Activated CD8-positive, alpha-beta memory T cell treated with anti-CD3 and anti-CD28 coated beads for 48 hours (primary cell): ENCODE data around the gene PPP1R14D.
A peak's percentile ranks its signal among the peaks of the same experiment; 100 is the strongest.
"Not testable (repeated sequence)": the region's sequence is repeated elsewhere in the genome, so short reads cannot be mapped to it uniquely, and the experiment has no call there.

Source experiments
- DNase-seq, 3 experiments: peaks; one replicate each; pipeline ENCODE4 v3.0.0-alpha.2; 2020; ENCODE audit warnings: low read depth in 2 of 3, low spot score in 2 of 3

The PPP1R14D gene, protein sequence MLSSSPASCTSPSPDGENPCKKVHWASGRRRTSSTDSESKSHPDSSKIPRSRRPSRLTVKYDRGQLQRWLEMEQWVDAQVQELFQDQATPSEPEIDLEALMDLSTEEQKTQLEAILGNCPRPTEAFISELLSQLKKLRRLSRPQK

DNA sequence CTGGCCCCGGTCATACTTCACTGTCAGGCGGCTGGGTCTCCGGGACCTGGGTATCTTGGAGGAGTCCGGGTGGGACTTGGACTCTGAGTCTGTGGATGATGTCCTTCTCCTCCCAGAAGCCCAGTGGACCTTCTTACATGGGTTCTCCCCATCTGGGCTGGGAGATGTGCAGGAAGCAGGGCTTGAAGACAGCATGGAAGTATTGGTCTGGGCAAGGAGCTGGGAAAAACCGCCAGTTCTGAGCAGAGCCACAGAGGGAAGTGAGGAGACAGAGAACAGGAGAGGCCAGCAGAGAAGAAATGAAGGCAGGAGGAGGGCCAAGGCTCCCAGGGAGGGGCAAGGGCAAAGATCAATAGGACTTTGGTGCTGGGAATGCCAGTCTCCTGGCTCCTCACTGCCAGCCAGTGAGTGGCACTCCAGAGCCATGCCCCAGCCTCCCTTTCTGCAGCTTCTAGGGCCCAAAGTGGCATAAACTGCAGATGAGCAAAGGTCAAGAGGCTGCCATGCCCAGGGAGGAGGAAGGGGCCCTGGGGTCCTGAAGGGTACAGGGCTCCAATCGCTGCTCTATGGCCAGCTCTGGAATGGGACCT is at the start of gene PPP1R14D:
PPP1R14D (minus strand) TSS at position 262 of the 590 bp plus-strand sequence; CDS start at position 195, 67 bp downstream.
- DNase-seq = no peak

DNA sequence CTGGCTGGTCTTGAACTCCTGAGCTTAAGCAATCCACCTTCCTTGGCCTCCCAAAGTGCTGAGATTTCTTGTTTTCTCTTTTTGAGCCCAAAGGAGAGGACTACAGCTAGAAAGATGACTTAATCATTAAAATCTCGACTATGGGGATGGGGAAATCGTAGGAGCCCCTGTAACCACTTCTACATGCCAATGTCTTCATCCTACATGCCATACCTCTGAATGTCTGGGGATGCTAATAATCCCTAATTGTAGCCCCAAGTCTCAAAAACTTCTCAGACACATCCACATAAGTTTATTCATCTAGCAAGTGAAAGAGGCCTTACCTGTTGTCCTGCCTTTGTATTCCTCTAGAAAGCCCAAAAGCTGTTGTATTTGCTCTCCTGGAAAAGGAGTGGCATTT is 49.2 kb upstream of the PPP1R14D start:
- no peak for DNase-seq

DNA sequence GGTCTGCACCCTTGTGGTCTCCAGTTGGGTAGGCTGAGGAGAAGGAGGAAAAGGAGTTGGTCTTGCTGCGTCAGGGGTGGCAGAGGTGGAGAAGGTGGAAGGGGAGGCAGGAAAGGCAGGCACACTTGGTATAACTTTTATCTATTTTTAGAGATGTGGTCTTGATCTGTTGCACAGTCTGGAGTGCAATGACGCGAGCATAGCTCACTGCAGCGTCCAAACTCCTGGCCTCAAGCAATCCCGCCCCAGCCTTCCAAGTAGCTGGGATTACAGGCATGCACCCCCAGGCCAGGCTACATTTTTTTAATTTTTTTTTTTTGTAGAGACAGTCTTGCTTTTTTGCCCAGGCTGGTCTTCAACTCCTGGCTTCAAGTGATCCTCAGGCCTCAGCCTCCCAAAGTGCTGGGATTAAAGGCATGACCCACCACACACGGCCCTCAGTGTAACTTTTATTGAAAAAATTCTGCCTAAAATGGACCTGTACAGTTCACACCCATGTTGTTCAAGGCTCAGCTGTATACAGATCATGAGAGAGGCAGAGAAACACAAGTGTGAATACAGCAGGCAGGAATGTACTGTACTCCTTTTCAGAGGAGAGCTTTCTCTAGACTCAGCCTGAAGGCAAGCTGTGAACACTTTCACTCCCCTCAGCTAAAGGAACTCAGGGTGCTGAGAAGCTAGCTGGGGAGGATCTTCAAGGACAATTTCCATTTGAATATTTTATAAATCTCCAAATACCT is 47.7 kb upstream of the PPP1R14D start:
- no peak for DNase-seq

DNA sequence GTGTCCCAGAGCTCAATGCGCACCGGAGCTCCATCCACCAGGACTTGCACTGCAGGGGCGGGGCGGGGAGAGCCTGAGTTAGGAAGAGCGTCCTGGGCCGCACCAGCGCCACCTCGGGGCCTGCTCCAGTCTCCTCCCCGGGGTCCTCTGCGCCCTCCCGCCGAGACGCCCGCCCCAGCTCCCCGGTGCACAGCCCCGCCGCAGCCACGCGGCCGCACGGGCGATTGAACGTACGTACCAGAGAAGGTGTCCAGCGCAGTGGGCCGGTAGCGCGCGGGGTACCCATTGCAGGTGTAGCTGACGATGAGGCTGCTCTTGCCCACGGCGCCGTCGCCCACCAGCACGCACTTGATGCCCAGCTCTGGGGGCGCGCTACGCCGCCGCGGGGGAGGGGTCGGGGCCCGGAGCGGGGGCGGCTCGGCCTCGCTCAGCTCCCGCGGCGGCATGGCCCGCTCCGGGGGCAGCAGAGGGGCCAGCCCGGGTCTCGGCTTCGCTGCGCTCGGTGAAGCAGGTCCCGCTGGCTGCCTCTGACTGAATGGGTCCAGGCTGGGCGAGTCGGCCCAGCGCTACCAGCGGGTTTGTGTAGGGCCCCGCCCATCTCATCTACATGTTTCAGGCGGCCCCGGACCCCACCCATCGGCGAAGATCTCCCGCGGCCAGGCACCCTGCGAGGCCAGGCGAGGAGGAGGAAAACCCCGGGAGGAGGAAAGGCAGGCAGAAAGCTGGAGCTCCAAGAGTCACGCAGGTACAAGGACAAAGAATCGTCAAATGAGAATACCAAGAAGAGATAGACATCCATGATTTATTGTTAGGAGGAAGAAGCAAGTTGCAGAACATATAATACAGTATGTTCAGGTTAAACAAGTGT is 45.4 kb upstream of the PPP1R14D start, which contains the start of gene RHOV:
RHOV (minus strand) TSS at position 541 of the 868 bp plus-strand sequence; CDS start at position 446, 95 bp downstream.
- DNase-seq = no peak

DNA sequence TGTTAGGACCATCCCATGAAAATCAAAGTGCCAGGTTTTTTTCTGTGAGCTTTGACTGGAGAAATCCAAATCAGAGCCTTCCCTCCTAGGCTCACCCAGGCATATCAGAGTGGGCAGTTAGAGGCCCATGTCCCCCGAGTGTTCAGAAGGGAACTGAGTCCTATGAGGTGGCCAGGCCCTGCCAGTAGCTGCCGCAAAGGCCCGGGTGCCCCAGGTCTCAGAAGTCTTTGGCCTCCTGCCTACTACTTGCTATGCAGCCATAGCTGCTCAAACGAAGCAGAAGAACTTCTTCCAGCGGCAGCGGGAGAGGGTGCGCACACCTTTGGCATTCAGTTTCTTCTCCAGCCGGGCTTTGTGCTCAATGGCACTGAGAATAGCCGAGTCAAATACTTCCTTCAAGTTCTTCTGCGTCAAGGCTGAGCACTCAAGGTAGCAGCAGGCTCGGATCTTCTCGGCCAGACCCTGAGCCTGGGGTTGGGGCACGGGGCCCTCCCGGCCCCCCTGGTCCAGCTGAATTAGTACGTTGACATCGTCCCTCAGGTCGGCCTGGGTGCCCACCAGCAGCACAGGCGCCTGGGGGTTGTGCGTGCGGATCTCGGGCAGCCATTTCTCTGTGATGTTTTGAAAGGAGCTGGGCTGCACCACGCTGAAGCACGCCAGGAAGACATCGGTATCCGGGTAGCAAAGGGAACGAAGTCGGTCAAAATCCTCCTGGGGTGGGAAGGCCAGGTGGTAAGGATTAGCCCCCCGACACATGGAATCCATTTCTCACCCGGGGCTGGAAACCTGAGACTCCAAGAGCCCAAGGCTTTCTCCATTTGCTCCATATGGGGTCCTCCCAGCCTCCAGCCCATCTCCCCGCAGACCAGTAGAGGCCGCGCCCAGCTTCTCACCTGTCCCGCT is 44.5 kb upstream of the PPP1R14D start:
- DNase-seq = no peak

DNA sequence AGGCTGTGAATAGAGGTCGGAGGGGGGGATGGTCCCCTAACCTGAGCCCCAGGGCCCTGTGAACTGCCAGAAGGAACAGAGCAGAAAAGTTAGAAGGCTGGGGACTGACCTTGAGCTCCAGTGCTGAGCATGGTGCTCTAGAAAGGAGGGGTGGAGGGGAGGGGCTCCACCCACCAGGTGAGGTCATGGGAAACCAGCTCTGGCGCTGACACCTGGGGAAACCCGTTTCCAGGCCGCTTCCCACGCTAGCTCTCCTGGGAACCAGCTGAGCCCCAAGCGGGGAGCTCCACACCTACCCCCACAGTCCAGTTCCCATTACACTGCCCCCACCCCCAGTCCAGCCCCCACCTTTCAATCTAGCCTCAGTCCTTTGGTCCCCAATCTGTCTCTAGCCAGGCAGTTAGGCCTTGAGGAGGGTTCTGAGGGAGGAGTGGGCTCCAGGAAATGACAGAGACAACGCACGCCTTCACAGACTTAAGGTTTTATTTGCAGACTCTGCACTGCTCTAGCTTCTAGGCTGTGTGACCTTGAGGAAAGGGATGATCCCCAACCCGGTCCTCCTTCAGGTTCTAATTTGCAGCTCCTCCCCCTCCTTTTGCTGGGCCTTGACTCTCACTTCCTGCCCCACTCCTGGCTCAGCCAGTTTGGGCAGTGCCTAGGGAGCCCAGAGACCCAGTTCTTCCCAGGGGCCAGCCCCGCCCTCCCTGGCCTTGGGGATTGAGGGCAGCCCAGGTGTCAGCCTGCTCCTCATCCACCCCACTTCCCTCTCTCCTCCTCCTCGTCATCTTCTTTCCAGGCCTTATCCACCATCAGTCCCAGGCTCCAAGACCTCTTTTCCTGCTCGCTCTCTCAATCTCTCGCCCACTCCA is 43.5 kb upstream of the PPP1R14D start:
- no peak for DNase-seq

DNA sequence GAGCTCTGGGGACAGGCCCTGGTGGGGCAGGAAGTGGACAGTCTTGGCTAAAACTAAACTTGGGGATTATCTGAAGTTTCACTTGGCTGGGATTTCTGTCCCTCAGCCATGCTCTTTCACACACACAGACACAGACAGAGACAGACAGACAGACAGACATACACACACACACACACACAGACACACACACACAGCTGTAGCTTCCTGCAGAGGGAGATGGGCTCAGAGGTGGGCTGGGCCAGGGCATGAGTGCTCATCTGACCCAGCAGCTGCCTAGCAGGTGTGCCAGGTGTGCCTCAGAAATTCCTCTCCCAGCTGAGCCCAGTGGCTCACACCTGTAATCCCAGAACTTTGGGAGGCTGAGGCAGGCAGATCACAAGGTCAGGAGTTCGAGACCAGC is 42.2 kb upstream of the PPP1R14D start:
- DNase-seq = no peak

DNA sequence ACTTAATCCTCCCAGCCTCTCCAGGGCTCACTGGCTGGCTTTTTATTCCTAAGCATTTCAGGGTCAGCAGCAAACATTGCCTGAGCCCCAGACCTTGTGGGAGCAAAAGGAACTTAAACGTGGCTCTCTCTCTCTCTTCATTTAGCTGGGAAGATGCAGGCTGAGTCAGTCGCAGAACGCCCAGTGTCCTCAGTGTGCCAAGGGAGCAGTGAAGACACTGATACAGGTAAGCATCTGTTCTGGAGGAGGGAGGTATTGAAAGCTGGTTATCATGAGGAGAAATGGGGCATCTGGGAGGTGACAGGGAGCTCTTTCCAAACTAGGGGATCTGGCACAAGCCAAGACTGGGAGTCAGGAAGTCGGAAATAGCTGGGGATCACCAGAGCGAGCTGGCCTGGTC is 41.2 kb upstream of the PPP1R14D start:
- DNase-seq = no peak

DNA sequence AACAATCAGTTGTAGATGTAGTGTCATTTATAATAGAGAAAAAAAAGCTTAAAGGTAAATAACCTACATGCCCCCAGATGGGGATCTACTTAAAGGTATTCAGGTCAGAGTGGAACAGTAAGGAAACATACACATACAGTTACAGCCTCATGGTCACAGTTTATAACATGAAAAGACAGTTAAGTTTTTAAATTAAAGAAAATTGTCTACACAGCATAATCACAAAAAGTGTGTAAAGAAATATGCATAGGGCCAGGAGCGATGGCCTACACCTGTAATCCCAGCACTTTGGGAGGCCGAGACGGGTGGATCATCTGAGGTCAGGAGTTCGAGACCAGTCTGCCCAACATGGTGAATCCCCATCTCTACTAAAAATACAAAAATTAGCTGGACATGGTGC is 38.7 kb upstream of the PPP1R14D start:
- DNase-seq = no peak

DNA sequence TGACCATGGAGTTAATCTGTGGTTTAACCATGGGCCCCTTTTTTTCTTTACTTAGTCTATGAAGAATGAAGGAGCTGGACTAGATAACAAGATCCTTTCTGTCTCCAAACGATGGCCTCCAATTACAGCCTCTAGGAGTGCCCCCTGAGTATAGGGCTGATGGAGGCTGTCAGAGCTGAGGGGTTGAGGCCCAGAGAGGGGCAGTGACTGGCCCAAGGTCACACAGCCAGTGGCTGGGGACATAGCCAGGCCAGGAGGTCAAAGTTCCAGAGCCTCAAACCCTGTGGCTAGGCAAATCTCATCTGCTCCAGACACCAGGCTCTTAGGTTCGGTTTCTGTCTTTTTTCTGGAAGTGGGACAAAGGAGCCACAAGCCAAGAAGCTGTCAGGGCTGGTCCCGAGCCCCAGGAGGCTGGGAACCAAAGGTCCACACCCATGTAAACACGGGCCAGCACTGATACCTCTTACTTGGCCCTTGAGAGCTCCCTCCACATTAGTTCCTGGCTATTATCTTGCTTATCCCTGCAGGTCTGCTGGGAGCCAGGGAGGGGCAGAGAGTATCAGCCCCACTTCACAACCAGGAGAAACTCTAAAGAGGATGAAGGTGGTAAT is 35.3 kb upstream of the PPP1R14D start:
- no peak for DNase-seq

DNA sequence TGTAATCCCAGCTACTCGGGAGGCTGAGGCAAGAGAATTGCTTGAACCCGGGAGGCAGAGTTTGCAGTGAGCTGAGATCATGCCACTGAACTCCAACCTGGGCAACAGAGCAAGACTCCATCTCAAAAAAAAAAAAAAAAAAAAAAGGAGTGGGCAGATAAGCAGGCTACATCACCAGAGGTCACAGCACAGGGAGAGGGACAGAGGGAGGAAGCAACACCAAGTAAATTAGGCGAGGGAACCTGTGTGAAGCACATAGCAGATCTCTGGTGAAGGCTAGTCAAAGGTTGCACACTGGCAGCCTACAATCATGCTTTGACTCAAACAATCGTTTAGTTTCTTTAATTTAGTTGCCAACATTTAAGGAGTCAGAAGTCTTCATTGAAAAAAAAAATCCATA is 32.6 kb upstream of the PPP1R14D start:
- not testable (repeated sequence) for DNase-seq

DNA sequence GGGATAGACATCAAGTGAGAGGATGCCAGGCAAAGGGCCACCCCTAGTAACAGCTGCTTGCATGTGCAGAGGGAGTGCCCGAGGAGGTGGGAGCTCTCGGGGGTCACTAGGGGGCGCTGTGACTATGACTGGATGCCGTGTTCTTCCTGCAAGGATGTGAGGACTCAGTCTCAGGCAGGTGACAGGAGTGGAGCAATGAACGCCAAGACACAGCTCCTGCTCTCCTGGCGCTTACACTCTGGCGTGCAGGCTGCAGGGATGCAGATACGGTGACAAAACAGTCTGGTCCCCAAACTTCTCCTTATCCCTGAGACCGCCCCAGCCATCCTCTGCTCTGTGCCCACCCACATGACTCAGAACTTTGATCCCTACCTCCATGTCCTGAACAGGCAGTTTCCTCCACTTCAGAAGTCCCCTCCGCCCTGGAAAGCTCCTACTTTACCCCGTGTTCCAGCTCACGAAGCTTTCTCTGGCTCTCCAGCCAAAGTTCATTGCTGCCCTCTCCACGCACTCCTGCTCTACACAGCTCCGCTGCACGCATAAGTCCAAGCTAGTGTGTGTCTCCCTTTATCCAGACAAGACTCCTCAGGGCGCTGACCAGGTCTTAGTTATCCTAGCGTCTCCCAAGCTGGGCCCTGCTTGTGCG is 30.8 kb upstream of the PPP1R14D start:
- DNase-seq = peak; percentile 54 to 95 (median 87)

DNA sequence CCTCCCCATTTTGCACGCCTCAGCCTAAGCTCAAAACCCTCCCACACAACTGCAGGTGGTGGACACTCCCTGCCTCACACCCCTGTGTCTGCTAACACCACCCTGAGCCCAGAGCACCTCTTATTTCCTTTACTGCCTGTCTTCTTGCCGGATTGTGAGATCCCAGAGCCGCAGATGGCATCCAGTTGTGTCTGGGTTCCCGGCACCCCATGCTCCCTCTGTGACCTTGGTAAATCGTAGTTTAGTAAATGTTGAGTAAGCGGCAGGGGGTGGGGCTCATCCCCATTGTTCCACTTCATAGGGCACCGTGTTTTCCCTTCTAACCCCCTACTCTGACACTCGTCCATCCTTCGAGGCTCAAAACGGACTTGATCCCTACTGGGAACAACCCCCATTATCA is 30.2 kb upstream of the PPP1R14D start:
- DNase-seq = no peak

DNA sequence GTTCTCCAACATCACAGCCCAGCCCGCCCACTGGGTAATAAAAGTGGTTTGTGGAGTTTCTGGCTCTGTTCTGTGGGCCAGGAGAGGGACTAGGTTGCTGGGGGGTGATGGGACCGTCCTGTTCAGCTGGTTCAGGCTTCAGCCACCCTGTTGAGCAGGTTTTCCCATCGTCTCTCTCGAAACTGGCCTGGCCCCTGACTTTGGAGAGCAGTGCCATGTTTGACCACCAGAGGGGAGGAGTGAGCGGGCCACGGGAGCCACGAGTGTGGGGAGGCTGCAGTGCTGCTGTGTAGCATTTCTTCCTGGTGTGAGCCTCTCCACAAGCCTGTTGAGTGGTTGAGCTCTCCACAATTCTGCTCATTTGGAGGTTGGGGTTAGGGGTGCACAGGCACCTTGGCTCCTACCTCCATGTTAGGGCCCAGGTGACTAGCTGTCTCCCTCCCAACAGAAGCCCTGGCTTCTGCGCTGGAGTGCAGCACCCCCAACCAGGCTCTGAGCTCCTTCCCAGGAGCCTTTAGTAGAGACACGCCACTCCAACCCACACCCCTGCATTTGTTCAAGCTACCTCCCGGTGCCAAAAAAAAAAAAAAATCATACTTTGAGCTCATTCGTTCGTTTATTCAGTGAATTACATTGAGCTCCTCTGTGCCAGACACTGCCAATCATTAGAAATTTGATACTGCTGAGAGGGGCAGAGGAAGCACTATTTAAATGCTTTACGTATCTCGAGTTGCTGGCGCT is 29.3 kb upstream of the PPP1R14D start:
- DNase-seq = peak; percentile 56 to 84 (median 81)

DNA sequence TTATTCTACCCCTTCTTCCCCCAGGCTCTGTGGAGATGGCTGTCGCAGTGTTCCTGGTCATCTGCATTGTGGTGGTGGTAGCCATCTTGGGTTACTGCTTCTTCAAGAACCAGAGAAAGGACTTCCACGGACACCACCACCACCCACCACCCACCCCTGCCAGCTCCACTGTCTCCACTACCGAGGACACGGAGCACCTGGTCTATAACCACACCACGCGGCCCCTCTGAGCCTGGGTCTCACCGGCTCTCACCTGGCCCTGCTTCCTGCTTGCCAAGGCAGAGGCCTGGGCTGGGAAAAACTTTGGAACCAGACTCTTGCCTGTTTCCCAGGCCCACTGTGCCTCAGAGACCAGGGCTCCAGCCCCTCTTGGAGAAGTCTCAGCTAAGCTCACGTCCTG is 28.2 kb upstream of the PPP1R14D start:
- no peak for DNase-seq

DNA sequence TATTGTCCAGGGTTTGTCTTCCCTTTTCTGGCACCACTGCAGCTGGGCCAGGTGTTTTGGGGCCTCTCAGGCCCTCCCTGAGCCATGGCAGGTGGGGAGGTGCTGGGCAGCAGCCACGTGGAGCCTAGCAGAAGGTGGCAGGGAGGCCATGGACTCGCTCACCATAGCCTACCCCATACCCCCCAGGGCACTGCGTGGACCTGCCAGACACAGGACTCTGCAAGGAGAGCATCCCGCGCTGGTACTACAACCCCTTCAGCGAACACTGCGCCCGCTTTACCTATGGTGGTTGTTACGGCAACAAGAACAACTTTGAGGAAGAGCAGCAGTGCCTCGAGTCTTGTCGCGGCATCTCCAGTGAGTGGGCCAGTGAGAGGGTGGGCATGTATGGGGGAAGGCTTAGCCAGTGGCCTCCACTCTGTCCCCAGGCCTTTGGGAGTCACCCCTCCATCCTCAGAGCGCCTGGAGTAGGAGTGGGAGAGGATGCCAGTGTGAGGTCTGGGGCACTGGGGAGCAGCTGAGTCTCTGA is 27.3 kb upstream of the PPP1R14D start:
- no peak for DNase-seq

DNA sequence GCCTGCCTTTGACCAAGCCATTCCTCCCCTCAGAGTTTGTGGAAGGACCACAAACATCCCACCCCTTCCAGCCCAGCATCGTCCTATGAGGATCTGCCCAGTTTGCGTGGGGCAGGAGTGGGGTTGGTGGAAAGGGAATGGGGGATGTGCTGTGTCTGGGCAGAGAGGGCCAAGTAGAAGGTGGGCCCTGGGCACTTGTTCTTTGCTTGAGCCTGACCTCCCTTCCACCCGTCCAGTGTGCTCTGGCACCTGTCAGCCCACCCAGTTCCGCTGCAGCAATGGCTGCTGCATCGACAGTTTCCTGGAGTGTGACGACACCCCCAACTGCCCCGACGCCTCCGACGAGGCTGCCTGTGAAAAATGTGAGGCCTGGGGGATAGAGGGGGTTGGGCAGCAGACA is 25.7 kb upstream of the PPP1R14D start:
- DNase-seq = no peak
